Cerebellar cortex (tissue), 1 donor: ENCODE results near the gene PTGR2.
"Not testable (repeated sequence)": the region's sequence is repeated elsewhere in the genome, so short reads cannot be mapped to it uniquely, and the experiment has no call there.

ENCODE experiments used
- DNase-seq: peaks from one replicate; pipeline ENCODE4 v3.0.0-alpha.2; 2015; ENCODE audit warnings: low spot score

Gene PTGR2

GRCh38 chr14:73833530-73834260 is 17.9 kb upstream of the PTGR2 start:
- no peak for DNase-seq

- no peak for DNase-seq
These were observed 17.4 kb upstream of the PTGR2 start for GRCh38 chr14:73834261-73834625.

- DNase-seq: not testable (repeated sequence)
These were observed 13.2 kb upstream of the PTGR2 start for GRCh38 chr14:73838293-73839034.

- no peak for DNase-seq
These were observed 9.4 kb upstream of the PTGR2 start for GRCh38 chr14:73842201-73842600.

- no peak for DNase-seq
These were observed 8.8 kb upstream of the PTGR2 start for GRCh38 chr14:73842851-73843250.

DNA sequence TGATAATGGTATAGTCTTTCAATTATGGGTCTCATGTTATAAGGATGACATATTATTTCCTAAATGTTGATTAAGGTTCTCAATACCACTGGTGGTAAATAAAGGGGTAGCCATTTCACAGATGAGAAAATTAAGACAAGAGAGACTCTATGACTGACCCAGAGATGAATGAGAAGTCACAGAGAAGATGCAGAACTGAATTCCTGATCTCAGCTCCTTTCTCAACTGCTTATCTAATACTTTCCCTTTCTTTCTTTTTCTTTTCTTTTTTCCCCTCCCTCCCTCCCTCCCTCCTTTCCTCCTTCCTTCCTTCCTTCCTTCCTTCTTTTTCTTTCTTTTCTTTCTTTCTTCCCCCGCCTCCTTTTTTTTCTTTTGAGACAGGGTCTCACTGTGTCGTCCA is 8.3 kb upstream of the PTGR2 start:
- DNase-seq: no peak

DNA sequence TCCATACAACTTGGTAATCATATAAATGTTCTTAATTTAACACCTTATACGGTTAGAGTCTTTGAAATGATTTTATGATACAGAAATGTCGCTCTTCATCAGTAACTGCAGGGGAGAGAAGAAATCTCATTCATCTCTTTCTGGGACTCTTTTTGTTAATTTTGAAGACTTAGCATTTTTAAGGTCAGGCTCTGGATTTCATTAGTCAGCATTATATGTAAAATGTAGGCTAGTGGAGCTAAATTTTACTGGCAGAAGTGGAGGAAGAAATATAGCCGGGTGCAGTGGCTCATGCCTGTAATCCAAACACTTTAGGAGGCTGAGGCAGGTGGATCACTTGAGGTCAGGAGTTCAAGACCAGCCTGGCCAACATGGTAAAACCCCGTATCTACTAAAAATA is 4.7 kb upstream of the PTGR2 start:
- DNase-seq: no peak

DNA sequence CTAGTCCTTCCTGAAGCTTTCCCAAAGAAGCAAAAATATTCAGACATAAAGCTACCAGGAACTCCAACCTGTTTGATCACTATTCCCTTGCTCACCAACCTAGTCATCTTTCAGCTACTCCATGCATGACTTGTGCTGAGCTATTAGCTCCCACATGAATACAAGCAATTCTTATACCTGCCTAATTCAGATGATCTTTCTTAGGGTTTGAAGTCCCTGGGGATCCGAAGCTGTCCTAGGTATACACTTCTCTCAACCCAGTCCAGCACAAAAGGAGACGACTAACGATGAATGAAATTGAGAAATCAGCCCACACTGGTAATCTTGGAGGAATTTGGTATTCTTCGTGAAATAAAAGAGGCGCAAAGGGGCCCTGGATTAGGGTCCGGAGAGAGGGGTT is 631 bp upstream of the PTGR2 start:
- peak; percentile 27 for DNase-seq

DNA sequence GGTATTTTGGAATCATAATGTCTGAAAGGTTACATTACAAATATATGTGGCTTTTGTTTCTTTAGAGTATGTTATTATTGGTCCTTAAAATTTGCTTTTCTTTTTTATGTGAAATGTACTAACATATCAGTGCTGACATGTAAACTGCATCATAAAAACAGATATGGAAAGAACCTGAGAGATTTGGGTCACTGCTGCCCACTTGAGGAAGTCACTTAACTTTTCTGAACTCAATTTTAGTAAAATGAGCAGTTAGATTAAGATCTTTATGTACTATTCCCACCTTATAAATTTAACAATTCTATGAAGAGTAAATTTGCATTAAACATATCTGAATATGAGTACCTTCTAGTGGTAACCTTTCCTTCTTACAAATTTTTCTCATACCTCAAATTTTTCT is 7.5 kb downstream of the PTGR2 start:
- DNase-seq: no peak

GRCh38 chr14:73861073-73861472 is 9.4 kb downstream of the PTGR2 start:
- DNase-seq: no peak

DNA sequence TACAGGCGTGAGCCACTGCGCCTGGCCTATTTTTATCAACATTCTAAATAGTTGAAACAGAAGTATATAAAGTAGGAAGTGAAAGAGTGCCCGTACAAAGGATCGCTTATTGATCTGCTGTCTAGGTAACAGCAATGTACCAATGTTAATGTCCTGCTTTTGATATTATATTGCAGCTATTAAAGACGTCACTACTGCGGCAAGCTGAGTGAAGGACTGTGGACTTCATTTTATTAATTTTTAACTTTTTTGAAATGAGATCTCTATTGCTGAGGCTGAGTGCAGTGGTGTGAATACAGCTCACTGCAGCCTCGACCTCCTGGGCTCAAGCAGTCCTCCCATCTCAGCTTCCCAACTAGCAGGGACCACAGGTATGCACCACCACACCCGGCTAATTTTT is 10.8 kb downstream of the PTGR2 start:
- DNase-seq: no peak

GRCh38 chr14:73863209-73863608 is 11.6 kb downstream of the PTGR2 start:
- DNase-seq: no peak

- DNase-seq: no peak
These were observed 14.0 kb downstream of the PTGR2 start for GRCh38 chr14:73865534-73866113.

DNA sequence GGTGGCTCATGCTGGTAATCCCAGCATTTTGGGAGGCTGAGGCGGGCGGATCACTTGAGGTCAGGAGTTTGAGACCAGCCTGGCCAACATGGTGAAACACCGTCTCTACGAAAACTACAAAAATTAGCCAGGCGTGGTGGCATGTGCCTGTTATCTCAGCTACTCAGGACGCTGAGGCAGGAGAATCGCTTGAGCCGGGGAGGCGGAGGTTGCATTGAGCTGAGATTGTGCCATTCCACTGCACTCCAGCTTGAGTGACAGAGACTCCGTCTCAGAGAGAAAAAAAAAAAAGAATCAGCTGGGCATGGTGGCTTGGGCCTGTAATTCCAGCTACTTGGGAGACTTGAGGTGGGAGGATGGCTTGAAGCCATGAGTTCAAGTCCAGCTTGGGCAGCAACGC is 18.1 kb downstream of the PTGR2 start:
- not testable (repeated sequence) for DNase-seq

- no peak for DNase-seq
These were observed 19.0 kb downstream of the PTGR2 start for GRCh38 chr14:73870525-73871235.

- no peak for DNase-seq
These were observed 22.0 kb downstream of the PTGR2 start for GRCh38 chr14:73873660-73874059.

DNA sequence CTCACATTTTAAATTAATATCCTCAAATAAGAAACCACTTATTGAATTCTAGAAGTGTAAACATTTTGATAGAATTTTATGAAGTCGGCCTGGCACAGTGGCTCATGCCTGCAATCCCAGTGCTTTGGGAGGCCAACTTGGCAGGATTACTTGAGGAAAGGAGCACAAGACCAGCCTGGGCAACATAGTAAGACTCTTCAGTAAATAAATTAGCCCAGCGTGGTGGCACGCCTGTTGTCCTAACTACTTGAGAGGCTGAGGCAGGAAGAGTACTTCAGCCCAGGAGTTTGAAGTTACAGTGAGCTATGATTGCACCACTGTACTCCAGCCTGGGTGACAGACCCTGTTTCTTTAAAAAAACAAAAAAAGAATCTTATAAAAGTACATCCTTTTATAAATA is 26.2 kb downstream of the PTGR2 start:
- no peak for DNase-seq

DNA sequence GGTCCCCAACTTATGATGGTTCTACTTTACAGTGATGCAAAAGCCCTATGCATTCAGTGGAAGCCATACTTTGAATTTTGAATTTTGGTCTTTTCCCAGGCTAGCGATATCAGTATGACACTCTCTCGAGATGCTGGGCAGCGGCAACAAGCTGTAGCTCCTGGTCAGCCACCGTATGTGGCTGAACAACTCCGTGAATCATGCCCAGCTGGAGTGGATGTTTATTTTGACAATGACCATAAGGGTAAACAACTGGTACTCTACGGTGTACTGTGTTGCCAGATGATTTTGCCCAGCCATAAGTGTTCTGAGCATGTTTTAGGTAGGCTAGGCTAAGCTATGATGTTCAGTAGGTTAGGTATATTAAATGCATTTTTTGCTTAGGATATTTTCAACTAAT is 26.8 kb downstream of the PTGR2 start:
- DNase-seq: no peak

DNA sequence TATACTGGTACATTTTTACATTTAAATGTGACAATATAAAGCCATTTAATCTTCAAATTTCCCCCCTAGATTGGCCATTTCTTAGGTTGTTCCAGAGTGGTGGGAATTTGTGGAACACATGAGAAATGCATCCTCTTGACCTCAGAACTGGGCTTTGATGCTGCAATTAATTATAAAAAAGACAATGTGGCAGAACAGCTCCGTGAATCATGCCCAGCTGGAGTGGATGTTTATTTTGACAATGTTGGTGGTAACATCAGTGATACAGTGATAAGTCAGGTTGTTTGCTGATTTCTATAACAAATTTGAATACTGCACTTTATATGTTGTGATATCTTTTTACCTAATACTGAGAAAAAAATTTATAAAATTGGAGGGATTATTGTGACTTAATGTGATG is 27.4 kb downstream of the PTGR2 start:
- DNase-seq: no peak

GRCh38 chr14:73884438-73885190 is 33.0 kb downstream of the PTGR2 start:
- DNase-seq: no peak

- DNase-seq: peak; percentile 94
These were observed 35.1 kb downstream of the PTGR2 start, which contains the start of gene ZNF410 for GRCh38 chr14:73886449-73887317. Gene ZNF410, plus strand, starts transcription at chr14:73886859. Its CDS starts 5,317 bp downstream, at chr14:73892176.
